ENCODE measurements around the gene SOX30.

Gene SOX30

GRCh38 chr5:157611571-157612476 is 40.4 kb downstream of the SOX30 start:
- TF ChIP-seq CTCF (IDR thresholded peaks at IDR 0.05) (no peak), ZFX (IDR thresholded peaks at IDR 0.05; ENCODE audit: borderline replicate concordance) (no peak)
- no peak overlapping the region for H3K27ac ChIP-seq

- TF ChIP-seq ZFX (IDR thresholded peaks at IDR 0.05; ENCODE audit: borderline replicate concordance) (no peak), CTCF (IDR thresholded peaks at IDR 0.05) (no peak)
- H3K27ac ChIP-seq, result no peak overlapping the region
Measured at GRCh38 chr5:157610990-157611389, 41.2 kb downstream of the SOX30 start.

GRCh38 chr5:157608972-157609565 is 43.2 kb downstream of the SOX30 start:
- H3K27ac ChIP-seq, result no peak overlapping the region
- TF ChIP-seq ZFX (IDR thresholded peaks at IDR 0.05; ENCODE audit: borderline replicate concordance), result no peak
- TF ChIP-seq CTCF (IDR thresholded peaks at IDR 0.05), result no peak

GRCh38 chr5:157607371-157608161 is 44.7 kb downstream of the SOX30 start:
- no peak overlapping the region for H3K27ac ChIP-seq
- TF ChIP-seq CTCF (IDR thresholded peaks at IDR 0.05) (no peak), ZFX (IDR thresholded peaks at IDR 0.05; ENCODE audit: borderline replicate concordance) (no peak)

GRCh38 chr5:157606046-157606445 is 46.2 kb downstream of the SOX30 start:
- no peak for TF ChIP-seq ZFX (IDR thresholded peaks at IDR 0.05; ENCODE audit: borderline replicate concordance)
- no peak for TF ChIP-seq CTCF (IDR thresholded peaks at IDR 0.05)
- no peak overlapping the region for H3K27ac ChIP-seq

GRCh38 chr5:157603333-157604190 is 48.7 kb downstream of the SOX30 start:
- no peak for TF ChIP-seq CTCF (IDR thresholded peaks at IDR 0.05)
- TF ChIP-seq ZFX (IDR thresholded peaks at IDR 0.05; ENCODE audit: borderline replicate concordance), result no peak
- H3K27ac ChIP-seq, result no peak overlapping the region

Data from 22Rv1 (cell line).